Activated CD4-positive, alpha-beta T cell treated with anti-CD3 and anti-CD28 coated beads, Interleukin-2, amount 10 ng/mL, durations not matched to agents 24 days and 14 days (primary cell): Measurements from ENCODE around the gene RXRA. TPM values are rescaled to one million over a fixed set of nuclear protein-coding genes. Genes with fewer than 3 reads are reported as not detected.
A peak's percentile ranks its signal among the peaks of the same experiment; 100 is the strongest.

Source experiments
- DNase-seq: peaks from one replicate; pipeline ENCODE4 v3.0.0; 2022
- H3K27ac Mint-ChIP-seq: one replicate; pipeline ENCODE4 v1.8.0; 2022; ENCODE audit warnings: mild to moderate bottlenecking, mixed read lengths
- H3K27me3 Mint-ChIP-seq: one replicate; pipeline ENCODE4 v1.8.0; 2022; ENCODE audit warnings: mixed read lengths
- H3K36me3 Mint-ChIP-seq: one replicate; pipeline ENCODE4 v1.8.0; 2022; ENCODE audit warnings: low read depth, mild to moderate bottlenecking, mixed read lengths
- H3K4me1 Mint-ChIP-seq: one replicate; pipeline ENCODE4 v1.8.0; 2021; ENCODE audit warnings: mixed read lengths
- H3K4me3 Mint-ChIP-seq: one replicate; pipeline ENCODE4 v1.8.0; 2022; ENCODE audit warnings: mild to moderate bottlenecking, moderate library complexity, mixed read lengths
- H3K9me3 Mint-ChIP-seq: one replicate; pipeline ENCODE4 v1.8.0; 2021; ENCODE audit warnings: mixed read lengths
- intact Hi-C: fragments of 100-400 bp; cut with micrococcal nuclease; formaldehyde crosslinking; loops from one replicate; pipeline ENCODE4 v1.15.1; 2023
- total RNA-seq: library from RNA; stranded (reverse); gene quantifications from 2 replicates; pipeline ENCODE4 v1.2.3, GENCODE V29; 2022

RXRA gene
- total RNA-seq, 1 donor from 2014 or later = 4.8 TPM

DNA sequence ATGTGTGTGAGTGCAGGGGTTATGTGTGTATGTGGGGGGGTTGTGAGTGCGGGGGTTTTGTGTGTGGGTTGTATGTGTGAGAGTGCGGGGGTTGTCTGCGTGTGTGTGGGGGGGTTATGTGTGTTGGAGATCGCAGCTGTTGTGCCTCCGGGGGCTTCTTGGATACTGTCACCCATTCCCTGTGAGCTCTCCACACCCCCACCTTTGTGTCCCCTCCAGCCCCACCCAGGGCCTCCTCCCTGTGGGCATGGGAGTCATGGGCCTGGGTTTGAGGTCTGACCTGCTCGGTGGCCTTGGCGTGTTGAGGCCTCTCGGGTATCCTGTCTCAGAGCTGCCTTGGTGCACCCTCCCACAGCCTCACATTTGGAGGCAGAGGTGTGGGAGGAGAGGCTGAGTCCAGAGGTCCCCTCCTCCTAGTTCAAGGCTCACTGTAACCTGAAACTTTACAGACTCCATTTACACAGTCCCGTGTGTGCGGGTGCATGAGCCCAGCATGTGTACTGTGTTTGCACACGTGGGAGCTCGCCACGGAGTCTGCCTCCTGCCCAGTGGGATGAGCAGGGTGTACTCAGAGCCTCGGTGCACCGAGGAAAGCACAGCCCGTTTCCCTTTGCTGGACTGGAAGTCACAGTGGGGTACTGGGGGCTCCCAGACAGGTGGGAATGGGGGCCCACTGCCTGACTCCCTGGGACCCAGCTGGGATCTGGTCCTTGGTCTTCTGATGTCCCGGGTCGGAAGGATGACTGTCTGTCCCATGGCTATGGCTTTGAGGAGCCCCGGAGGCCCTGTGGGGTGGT, 43.4 kb downstream of the RXRA start:
- H3K27ac Mint-ChIP-seq = no peak overlapping the region
- no peaks in the 10 kb centered on the region for H3K4me1 Mint-ChIP-seq
- no peaks in the 10 kb centered on the region for H3K36me3 Mint-ChIP-seq
- no peak overlapping the region for H3K4me3 Mint-ChIP-seq
- H3K27me3 Mint-ChIP-seq = no peaks in the 10 kb centered on the region
- no peak for DNase-seq
- intact Hi-C loops = no loop called here
- no peaks in the 10 kb centered on the region for H3K9me3 Mint-ChIP-seq

DNA sequence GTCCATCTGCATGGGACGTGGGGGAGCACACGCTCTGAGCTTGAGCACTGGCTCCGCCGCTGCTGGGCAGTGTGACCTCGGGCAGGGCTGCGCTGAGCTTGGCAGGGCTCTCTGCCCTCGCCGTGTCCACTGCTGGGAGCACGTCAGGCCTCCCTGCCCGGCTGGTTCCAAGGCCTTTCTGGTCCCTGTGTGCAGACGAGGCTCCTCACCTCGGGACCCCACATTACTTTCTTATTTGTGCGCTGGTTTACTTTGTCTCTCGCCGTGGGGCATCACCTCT, 43.9 kb downstream of the RXRA start:
- no peaks in the 10 kb centered on the region for H3K4me1 Mint-ChIP-seq
- no peak overlapping the region for H3K4me3 Mint-ChIP-seq
- intact Hi-C loops = no loop called here
- DNase-seq = no peak
- no peaks in the 10 kb centered on the region for H3K36me3 Mint-ChIP-seq
- H3K9me3 Mint-ChIP-seq = no peaks in the 10 kb centered on the region
- no peaks in the 10 kb centered on the region for H3K27me3 Mint-ChIP-seq
- H3K27ac Mint-ChIP-seq = no peak overlapping the region

DNA sequence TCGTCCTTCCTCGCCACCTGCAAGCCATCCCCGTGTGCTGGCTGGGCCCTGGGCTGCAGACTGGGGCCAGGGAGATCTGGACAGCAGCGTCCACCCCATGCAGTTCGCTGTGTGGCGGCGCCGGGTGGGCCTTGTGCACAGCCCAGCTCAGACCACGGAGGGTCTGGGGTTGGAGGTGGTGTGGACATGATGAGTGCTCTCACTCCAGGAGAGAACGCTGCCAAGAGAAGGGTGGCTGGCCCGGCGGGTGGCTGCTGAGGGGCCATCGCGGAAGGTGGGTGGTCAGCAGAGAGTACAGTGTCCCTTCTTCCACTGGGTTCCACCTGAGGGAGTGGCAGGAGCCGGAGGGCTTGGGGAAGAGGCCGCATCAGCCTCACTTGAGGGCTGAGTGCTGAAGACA, 44.4 kb downstream of the RXRA start:
- Mint-ChIP-seq H3K27me3 (no peaks in the 10 kb centered on the region), H3K4me1 (no peaks in the 10 kb centered on the region), H3K9me3 (no peaks in the 10 kb centered on the region), H3K36me3 (no peaks in the 10 kb centered on the region), H3K27ac (no peak overlapping the region), H3K4me3 (no peak overlapping the region)
- no peak for DNase-seq
- intact Hi-C loops = no loop called here

DNA sequence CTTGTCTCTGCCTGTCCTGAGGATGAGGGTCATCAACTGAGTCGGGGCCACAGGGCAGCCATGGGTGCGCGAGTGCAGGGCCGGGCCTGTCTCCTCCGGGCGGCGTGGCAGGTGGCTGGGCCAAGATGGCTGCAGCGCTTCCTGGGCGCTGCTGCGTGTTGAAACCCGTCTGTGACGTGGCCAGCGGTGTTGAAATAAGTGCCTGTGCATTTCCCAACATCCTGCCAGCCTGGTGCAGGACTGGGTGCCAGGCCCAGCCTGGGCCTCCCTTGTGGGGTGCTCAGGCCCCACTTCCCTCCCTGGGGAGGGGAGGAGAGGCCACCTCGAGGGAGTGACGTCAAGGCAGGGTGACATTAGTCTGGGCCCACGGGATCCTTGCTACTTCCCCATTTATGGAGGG, 45.5 kb downstream of the RXRA start:
- Mint-ChIP-seq H3K4me1 (no peaks in the 10 kb centered on the region), H3K27ac (no peak overlapping the region)
- intact Hi-C loops = no loop called here

DNA sequence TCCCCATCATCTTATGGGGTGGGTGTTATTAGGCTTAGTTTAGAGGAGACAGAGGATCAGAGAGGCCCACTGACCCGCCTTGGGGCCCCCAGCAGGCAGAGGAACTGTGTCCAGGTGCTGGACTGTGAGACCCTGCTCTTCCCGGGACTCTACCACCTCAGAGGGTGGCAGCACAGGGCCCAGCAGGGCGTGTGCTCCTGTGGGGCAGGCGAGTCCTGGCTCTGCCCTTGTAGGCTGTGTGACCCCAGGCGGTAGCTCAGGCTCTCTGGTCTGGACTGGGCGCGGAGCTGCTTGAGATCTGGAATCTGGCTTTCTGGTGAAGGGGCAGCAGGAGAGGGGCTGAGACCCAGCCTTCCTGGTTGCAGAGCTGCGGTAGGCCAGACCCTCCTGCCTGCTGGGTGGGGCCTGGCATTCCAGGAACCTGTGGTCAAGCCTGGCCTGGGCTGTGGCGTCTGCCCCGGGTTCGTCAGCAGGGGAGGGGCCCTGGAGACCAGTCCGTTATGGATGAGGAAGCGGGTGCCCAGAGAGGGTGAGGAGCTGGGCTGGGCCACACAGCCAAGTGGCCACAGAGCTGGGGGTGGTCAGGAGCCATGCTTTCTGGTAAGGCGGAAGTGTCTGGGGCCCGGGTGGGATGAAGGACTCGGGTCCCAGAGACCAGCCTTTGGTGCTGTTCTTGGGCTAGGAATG, 46.5 kb downstream of the RXRA start:
- Mint-ChIP-seq H3K27ac (no peak overlapping the region), H3K36me3 (no peaks in the 10 kb centered on the region), H3K9me3 (no peaks in the 10 kb centered on the region), H3K4me1 (no peaks in the 10 kb centered on the region), H3K27me3 (peaks cover 3% of the 10 kb centered on the region), H3K4me3 (no peak overlapping the region)
- DNase-seq = no peak
- intact Hi-C loops = no loop called here

More for the DNA sequence above, 45.5 kb downstream of the RXRA start:
- Mint-ChIP-seq H3K27me3 (peaks cover 3% of the 10 kb centered on the region), H3K36me3 (no peaks in the 10 kb centered on the region), H3K4me3 (no peak overlapping the region), H3K9me3 (no peaks in the 10 kb centered on the region)
- no peak for DNase-seq

DNA sequence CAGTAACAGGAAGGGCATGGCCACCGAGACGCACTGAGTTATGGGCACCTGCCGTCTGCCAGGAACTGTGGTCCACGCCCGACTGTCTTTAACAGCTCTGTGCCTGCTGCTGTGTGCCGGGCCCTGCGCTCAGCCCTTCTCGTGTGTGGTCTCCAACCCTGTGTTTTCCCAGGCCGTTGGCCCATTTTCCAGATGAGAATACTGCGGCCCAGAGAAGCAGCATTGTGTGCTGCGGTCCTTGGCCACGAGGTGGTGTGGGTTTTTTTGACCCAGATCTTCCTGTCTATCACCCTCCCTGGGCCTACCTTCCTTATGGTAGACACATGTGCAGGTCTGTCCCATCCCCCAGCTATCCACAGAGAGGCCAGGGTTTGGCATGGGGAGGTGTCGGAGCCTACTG, 47.0 kb downstream of the RXRA start:
- Mint-ChIP-seq H3K27me3 (peaks cover 3% of the 10 kb centered on the region), H3K36me3 (no peaks in the 10 kb centered on the region), H3K9me3 (no peaks in the 10 kb centered on the region), H3K4me3 (no peak overlapping the region), H3K4me1 (no peaks in the 10 kb centered on the region), H3K27ac (no peak overlapping the region)
- DNase-seq = no peak
- intact Hi-C loops = no loop called here

DNA sequence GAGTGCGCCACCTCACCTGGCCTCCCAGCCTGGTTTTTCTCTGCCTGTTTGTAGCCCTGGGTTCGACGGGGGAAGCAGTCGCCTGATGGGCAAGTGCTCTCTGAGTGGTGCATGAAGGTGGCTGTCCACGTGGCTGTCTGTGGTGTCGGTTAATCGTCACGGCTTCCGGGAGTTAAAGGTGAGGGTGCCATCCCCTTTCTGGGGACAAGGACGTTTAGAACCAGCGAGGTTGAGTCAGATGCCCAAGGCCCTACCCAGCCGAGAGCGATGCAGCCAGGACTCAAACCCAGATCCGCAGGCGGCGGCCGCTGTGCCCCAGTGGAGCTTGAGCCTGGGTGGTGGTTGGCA, 47.7 kb downstream of the RXRA start:
- DNase-seq = no peak
- H3K27me3 Mint-ChIP-seq = peaks cover 3% of the 10 kb centered on the region

DNA sequence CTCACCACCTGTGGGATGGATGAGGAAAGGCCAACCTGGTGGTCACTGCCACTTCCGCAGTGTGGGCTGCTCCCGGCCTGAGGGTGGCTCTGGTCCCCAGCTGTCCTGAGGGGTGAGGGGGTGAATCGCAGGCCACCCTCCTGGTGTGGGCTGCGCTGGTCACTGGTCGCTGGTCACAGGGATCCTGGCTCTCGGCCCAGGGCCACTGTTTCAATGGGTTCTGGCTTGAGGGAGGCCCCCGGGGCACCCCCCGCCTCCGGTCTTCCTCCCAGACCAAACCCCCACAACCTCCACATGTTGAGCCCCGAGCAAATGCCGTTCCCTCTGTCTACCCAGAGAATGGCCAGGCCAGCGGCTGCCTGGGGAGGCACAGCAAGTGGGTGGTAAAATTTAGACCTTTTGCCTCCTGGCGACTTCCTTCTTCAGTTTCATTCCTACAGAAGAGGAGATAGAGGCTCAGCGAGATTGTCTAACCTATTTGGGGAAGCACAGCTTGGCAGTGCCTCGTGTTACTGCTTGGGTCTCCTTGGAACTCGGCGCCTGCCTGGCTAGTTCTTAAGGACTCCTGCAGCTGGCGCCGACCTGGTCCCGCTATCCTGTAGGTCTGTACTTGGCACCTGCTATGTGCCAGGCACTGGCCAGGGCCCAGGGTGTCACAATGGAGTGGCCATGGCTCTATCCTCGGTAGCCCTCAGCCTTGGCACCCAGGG, 48.2 kb downstream of the RXRA start:
- no peaks in the 10 kb centered on the region for H3K9me3 Mint-ChIP-seq
- intact Hi-C loops = no loop called here
- peak overlapping the region; percentile 20 for H3K27ac Mint-ChIP-seq
- no peak overlapping the region for H3K4me3 Mint-ChIP-seq
- H3K27me3 Mint-ChIP-seq = peaks cover 3% of the 10 kb centered on the region
- H3K36me3 Mint-ChIP-seq = no peaks in the 10 kb centered on the region
- DNase-seq = no peak
- no peaks in the 10 kb centered on the region for H3K4me1 Mint-ChIP-seq

More for the DNA sequence above, 47.7 kb downstream of the RXRA start:
- no peak overlapping the region for H3K27ac Mint-ChIP-seq
- H3K9me3 Mint-ChIP-seq = no peaks in the 10 kb centered on the region
- no peaks in the 10 kb centered on the region for H3K36me3 Mint-ChIP-seq
- intact Hi-C loops = no loop called here
- H3K4me3 Mint-ChIP-seq = no peak overlapping the region
- H3K4me1 Mint-ChIP-seq = no peaks in the 10 kb centered on the region

DNA sequence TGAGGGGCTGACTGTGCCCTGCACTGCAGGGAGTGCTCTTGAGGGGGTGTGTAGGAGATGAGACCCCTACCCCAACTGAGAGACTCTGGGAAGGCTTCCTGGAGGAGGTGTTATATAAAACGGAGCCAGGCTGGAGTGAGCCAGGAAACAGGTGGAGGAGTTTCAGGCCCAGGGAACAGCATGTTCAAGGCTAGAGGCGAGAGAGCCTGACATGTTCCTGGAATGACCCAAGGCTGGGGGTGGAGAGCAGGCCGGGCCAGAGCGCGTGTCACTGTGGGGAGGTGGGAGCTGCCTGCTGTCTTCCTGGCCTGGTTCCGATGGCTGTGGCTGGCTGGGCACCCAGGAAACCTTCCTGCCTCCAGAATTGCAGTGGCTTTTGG, 48.7 kb downstream of the RXRA start:
- Mint-ChIP-seq H3K9me3 (no peaks in the 10 kb centered on the region), H3K27me3 (peaks cover 3% of the 10 kb centered on the region), H3K4me1 (no peaks in the 10 kb centered on the region), H3K36me3 (no peaks in the 10 kb centered on the region), H3K4me3 (no peak overlapping the region), H3K27ac (peak overlapping the region; percentile 20)
- intact Hi-C loops = no loop called here
- no peak for DNase-seq

DNA sequence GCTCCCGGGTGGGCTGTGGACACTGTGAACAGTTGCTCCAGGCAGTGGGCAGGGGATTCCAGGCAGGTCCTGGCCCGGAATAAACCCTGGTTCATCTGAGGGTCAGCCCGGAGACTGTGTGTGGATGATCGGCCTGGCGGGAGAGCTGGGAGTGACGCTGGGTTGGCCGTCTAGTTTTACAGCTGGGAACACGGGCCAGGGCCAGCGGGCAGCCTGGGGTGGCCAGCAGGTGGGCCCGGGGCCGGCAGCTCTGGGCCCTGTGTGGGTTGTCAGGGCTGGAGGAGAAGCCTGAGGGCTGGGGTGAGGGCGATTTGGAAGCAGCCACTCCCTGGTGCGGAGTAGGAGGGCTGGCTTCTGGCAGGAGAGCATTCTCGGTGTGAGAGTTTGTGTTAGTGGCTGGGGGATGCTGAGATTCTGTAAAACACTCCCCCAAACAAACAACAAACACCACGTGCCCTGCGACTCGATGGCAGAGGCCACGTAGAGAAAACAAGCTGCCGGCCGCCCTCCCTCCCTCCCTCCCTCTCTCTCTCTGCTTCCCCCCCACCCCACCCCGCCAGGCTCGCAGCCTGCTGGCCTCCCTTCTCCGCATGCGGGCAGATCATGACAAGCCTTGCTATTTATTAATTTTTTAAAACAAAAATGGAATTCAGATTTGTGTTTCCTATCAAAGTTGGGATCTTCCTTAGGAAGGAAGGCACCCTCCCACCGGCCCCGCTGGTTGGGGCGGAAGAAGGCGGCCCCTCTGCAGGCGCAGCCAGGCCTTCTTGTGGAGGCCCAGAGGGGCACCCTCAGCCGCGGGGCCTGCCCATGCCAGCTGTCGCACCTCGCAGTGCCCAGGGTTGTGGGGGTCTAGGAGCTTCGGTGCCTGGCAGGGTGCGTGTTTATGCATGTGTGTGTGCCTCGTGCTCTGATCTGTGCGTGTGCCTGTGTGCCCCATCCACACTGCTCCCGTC, 49.5 kb downstream of the RXRA start:
- H3K27ac Mint-ChIP-seq = no peak overlapping the region
- no peak overlapping the region for H3K4me3 Mint-ChIP-seq
- no peaks in the 10 kb centered on the region for H3K9me3 Mint-ChIP-seq
- H3K4me1 Mint-ChIP-seq = no peaks in the 10 kb centered on the region
- DNase-seq = no peak
- H3K27me3 Mint-ChIP-seq = peaks cover 3% of the 10 kb centered on the region
- H3K36me3 Mint-ChIP-seq = no peaks in the 10 kb centered on the region
- intact Hi-C loops = no loop called here

DNA sequence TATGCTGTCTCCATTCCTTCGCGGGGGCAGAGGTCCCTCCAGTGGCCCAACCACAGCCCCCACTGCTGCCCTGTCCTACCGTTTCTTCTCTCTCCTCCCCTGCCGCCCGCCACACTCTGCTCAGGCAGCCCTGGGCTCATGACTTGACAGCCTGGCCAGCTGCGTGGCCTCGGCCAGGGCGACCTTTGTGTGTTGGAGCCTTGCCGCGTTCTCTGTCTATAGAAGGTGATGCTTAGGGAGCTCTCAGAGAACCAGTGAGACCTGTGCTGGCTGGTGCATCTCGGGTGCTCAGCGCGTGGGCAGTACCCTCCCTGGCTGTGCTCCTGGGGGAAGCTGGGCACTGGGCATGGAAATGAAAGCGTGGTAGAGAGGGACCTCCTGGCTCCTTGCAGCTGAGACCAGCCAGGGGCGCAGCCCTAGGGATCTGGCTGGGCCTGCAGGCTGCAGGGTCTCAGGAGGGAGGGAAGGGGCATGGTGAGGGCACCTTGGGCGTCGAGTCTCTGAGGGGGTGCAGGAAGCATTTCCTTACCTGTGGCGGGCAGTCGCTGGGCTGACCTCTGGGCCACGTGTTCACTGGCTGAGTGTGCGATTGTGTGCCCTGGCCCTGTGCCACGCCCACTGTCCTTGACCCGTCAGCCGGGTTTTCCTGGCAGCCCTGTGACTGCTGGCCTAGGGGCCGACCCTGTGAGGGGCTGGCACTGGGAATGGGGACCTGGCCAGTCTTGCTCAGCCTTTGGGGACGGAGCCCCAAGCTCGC, 50.3 kb downstream of the RXRA start:
- Mint-ChIP-seq H3K9me3 (no peaks in the 10 kb centered on the region), H3K4me1 (no peaks in the 10 kb centered on the region), H3K36me3 (no peaks in the 10 kb centered on the region), H3K4me3 (no peak overlapping the region), H3K27me3 (peaks cover 5% of the 10 kb centered on the region), H3K27ac (peak overlapping the region; percentile 64)
- intact Hi-C loops = no loop called here
- no peak for DNase-seq

DNA sequence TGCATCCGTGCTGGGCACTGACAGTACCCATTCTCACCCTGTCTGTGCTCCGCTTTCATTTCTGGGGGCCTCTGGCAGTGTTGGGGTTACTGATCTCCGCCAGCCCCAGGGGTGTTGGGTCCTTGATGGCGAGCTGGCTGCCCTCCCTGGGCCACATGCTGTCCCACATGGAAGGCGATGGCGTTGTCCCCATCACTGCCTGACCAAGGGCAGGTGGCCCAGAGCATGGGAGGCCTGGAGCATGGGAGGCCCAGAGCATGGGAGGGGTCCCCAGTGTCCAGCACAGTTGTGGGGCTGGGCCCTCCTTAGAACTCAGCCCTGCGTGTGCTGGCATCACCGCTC, 50.9 kb downstream of the RXRA start:
- intact Hi-C loops = no loop called here
- no peak for DNase-seq
- no peaks in the 10 kb centered on the region for H3K9me3 Mint-ChIP-seq
- no peak overlapping the region for H3K27ac Mint-ChIP-seq
- H3K4me3 Mint-ChIP-seq = no peak overlapping the region
- H3K27me3 Mint-ChIP-seq = peaks cover 8% of the 10 kb centered on the region
- peaks cover 5% of the 10 kb centered on the region for H3K4me1 Mint-ChIP-seq
- no peaks in the 10 kb centered on the region for H3K36me3 Mint-ChIP-seq

DNA sequence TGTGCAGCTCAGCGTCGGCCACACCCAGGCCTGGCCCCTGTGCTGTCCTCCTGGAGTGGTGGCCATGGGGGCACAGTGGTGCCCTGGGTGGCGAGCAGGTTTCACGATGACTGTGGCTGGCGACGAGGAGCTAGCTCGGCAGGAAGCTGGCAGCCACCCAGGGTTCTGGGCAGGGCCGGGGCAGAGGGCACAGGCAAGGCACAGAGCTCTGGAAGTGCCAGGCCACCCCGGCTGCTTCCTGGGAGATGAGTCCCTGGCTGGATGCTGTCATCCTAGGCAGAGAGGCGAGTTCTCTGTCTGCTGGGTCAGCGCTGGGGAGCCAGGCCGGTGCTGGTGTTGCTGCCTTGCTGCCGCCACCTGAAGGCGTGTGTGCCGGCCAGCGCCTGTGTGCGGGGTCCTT, 51.7 kb downstream of the RXRA start:
- Mint-ChIP-seq H3K27ac (no peak overlapping the region), H3K27me3 (peaks cover 11% of the 10 kb centered on the region), H3K4me3 (no peak overlapping the region), H3K36me3 (no peaks in the 10 kb centered on the region), H3K4me1 (peaks cover 10% of the 10 kb centered on the region), H3K9me3 (no peaks in the 10 kb centered on the region)
- DNase-seq = no peak
- intact Hi-C loops = no loop called here
